Naive thymus-derived CD4-positive, alpha-beta T cell (primary cell): Measurements from ENCODE around the gene SHISA8. TPM values are rescaled to one million over a fixed set of nuclear protein-coding genes. Genes with fewer than 3 reads are reported as not detected.
A peak's percentile ranks its signal among the peaks of the same experiment; 100 is the strongest.

Source experiments
- ATAC-seq: fragments of 150-1000 bp; cut with Tn5 transposase; 2 replicates; pipeline ENCODE4 v1.10.0; 2021; ENCODE audit warnings: mild to moderate bottlenecking, moderate library complexity
- CTCF ChIA-PET: fragments of 350-600 bp; sonication (Branson Sonifier 250); formaldehyde crosslinking; loops from one replicate; lab custom pipeline; 2021; ENCODE audit warnings: antibody characterized with exemption; lab: Charles Lee
- POLR2A ChIA-PET: fragments of 350-600 bp; sonication (Branson Sonifier 250); formaldehyde crosslinking; loops from one replicate; lab custom pipeline; 2021; ENCODE audit warnings: antibody characterized with exemption, inconsistent platforms; lab: Charles Lee
- DNase-seq, 9 donors: peaks; one replicate each; pipeline versions ENCODE4 v3.0.0 to v3.0.0-alpha.2; 2020 to 2022; ENCODE audit warnings: mixed read lengths in 1 of 9
- H3K27ac ChIP-seq: one replicate; pipeline ENCODE4 v1.7.0; 2013; ENCODE audit warnings: mild to moderate bottlenecking, low read depth, low read length, moderate library complexity
- H3K27me3 ChIP-seq, 2 donors: one replicate each; pipeline ENCODE4 v1.7.0; 2013; ENCODE audit warnings: low read length in 2 of 2, mild to moderate bottlenecking in 2 of 2, moderate library complexity in 2 of 2; ENCODE audit not compliant: control insufficient read depth in 2 of 2, insufficient read depth in 2 of 2
- H3K36me3 ChIP-seq, 3 experiments: 1 replicate in 2 of 3; 2 replicates in 1 of 3; pipeline ENCODE4 v1.7.0; 2013; ENCODE audit warnings: low read length in 3 of 3, mild to moderate bottlenecking in 3 of 3, moderate library complexity in 1 of 3; ENCODE audit not compliant: insufficient read depth in 3 of 3, control insufficient read depth in 2 of 3
- H3K4me1 ChIP-seq, 2 donors: one replicate each; pipeline ENCODE4 v1.7.0; 2013; ENCODE audit warnings: low read length in 2 of 2, mild to moderate bottlenecking in 2 of 2, moderate library complexity in 1 of 2; ENCODE audit not compliant: control insufficient read depth in 2 of 2, insufficient read depth in 2 of 2
- H3K4me3 ChIP-seq: 2 replicates; pipeline ENCODE4 v1.7.0; 2013; ENCODE audit warnings: mild to moderate bottlenecking, low read length
- H3K9me3 ChIP-seq, 3 experiments: 1 replicate in 2 of 3; 2 replicates in 1 of 3; pipeline ENCODE4 v1.7.0; 2013; ENCODE audit warnings: low read length in 3 of 3; ENCODE audit not compliant: control insufficient read depth in 2 of 3
- H3K27ac Mint-ChIP-seq, 9 donors: one replicate each; pipeline ENCODE4 v1.8.0; 2020 to 2022; ENCODE audit warnings: mixed read lengths in 9 of 9, mild to moderate bottlenecking in 8 of 9, moderate library complexity in 5 of 9, inconsistent platforms in 2 of 9
- H3K27me3 Mint-ChIP-seq, 5 donors: one replicate each; pipeline ENCODE4 v1.8.0; 2021 to 2022; ENCODE audit warnings: mixed read lengths in 5 of 5, mild to moderate bottlenecking in 1 of 5
- H3K36me3 Mint-ChIP-seq, 5 donors: one replicate each; pipeline ENCODE4 v1.8.0; 2020 to 2022; ENCODE audit warnings: mixed read lengths in 5 of 5, mild to moderate bottlenecking in 3 of 5, inconsistent platforms in 1 of 5
- H3K4me1 Mint-ChIP-seq, 7 donors: one replicate each; pipeline ENCODE4 v1.8.0; 2020 to 2022; ENCODE audit warnings: mixed read lengths in 7 of 7, mild to moderate bottlenecking in 3 of 7, inconsistent platforms in 1 of 7
- H3K4me3 Mint-ChIP-seq, 10 donors: one replicate each; pipeline ENCODE4 v1.8.0; 2020 to 2022; ENCODE audit warnings: mild to moderate bottlenecking in 10 of 10, mixed read lengths in 10 of 10, moderate library complexity in 6 of 10, inconsistent platforms in 2 of 10
- H3K9me3 Mint-ChIP-seq, 11 donors: one replicate each; pipeline ENCODE4 v1.8.0; 2020 to 2022; ENCODE audit warnings: mixed read lengths in 11 of 11, mild to moderate bottlenecking in 4 of 11, inconsistent platforms in 1 of 11, moderate library complexity in 1 of 11
- intact Hi-C, 2 donors: fragments of 100-400 bp; cut with micrococcal nuclease; formaldehyde crosslinking; loops; one replicate each; pipeline ENCODE4 v1.15.1; 2023
- polyA plus RNA-seq, 2 donors: library from polyadenylated mRNA; unstranded; fragments of 300-500 nt; fragmentation: Illumina TruSeq; gene quantifications; one replicate each; pipeline ENCODE4 v1.2.3, GENCODE V29; 2021
- total RNA-seq, 6 experiments: library from RNA in 5 of 6; stranded (reverse) in 5 of 6; gene quantifications; 1 replicate in 5 of 6; 2 replicates in 1 of 6; pipeline ENCODE4 v1.2.3 and lab custom pipeline; 2021 to 2026

Gene SHISA8
- total and polyA plus RNA-seq, 7 experiments from 2014 or later: 0.34 to 0.58 (median 0.54) TPM; not detected in 4

GRCh38 chr22:41935509-41935908, 20.6 kb upstream of the SHISA8 start:
- CTCF ChIA-PET: interaction anchor here (0.6 kb wide), 1 partner anchor 238 kb away, joined by 3 read pairs; no protein-coding TSS in a partner anchor
- intact Hi-C loops: no loop called here

GRCh38 chr22:41935015-41935351, 20.1 kb upstream of the SHISA8 start:
- Mint-ChIP-seq H3K36me3 (peaks cover 0 to 7% (median 0%) of the 10 kb centered on the region in 5 donors), H3K9me3 (peaks cover 0 to 7% (median 0%) of the 10 kb centered on the region in 11 donors), H3K27ac (peak overlapping the region in 1 of 9 donors; percentile 25), H3K4me3 (no peak overlapping the region), H3K4me1 (peaks cover 9 to 17% (median 14%) of the 10 kb centered on the region in 7 donors), H3K27me3 (peaks cover 0 to 2% (median 0%) of the 10 kb centered on the region in 5 donors)
- intact Hi-C loops: no loop called here
- peaks cover 9 to 16% of the 10 kb centered on the region in 2 donors for H3K4me1 ChIP-seq
- H3K4me3 ChIP-seq: no peak overlapping the region
- ChIA-PET POLR2A (no interaction called here), CTCF (interaction anchor here (0.6 kb wide), 1 partner anchor 238 kb away, joined by 3 read pairs; no protein-coding TSS in a partner anchor)
- H3K9me3 ChIP-seq: no peaks in the 10 kb centered on the region
- no peaks in the 10 kb centered on the region for H3K27me3 ChIP-seq
- ATAC-seq: no peak
- no peak for DNase-seq
- H3K36me3 ChIP-seq: no peaks in the 10 kb centered on the region
- no peak overlapping the region for H3K27ac ChIP-seq

More at GRCh38 chr22:41935509-41935908, 20.6 kb upstream of the SHISA8 start:
- Mint-ChIP-seq H3K9me3 (peaks cover 0 to 9% (median 0%) of the 10 kb centered on the region in 11 donors), H3K27ac (no peak overlapping the region), H3K27me3 (peaks cover 0 to 2% (median 0%) of the 10 kb centered on the region in 5 donors), H3K36me3 (peaks cover 0 to 9% (median 0%) of the 10 kb centered on the region in 5 donors), H3K4me3 (no peak overlapping the region), H3K4me1 (peaks cover 14 to 23% (median 19%) of the 10 kb centered on the region in 7 donors)
- Histone ChIP-seq H3K9me3 (no peaks in the 10 kb centered on the region), H3K36me3 (no peaks in the 10 kb centered on the region), H3K27ac (no peak overlapping the region), H3K27me3 (no peaks in the 10 kb centered on the region), H3K4me1 (peaks cover 13 to 20% of the 10 kb centered on the region in 2 donors), H3K4me3 (no peak overlapping the region)
- DNase-seq (no peak), ATAC-seq (no peak)
- POLR2A ChIA-PET: no interaction called here

GRCh38 chr22:41934284-41935014, 19.6 kb upstream of the SHISA8 start:
- Mint-ChIP-seq H3K36me3 (peaks cover 0 to 4% (median 0%) of the 10 kb centered on the region in 5 donors), H3K27ac (peak overlapping the region in 3 of 9 donors; percentile 25 to 62 (median 60)), H3K4me1 (peaks cover 3 to 12% (median 9%) of the 10 kb centered on the region in 7 donors), H3K4me3 (no peak overlapping the region), H3K27me3 (no peaks in the 10 kb centered on the region), H3K9me3 (peaks cover 0 to 3% (median 0%) of the 10 kb centered on the region in 11 donors)
- Histone ChIP-seq H3K4me1 (peaks cover 8 to 11% of the 10 kb centered on the region in 2 donors), H3K4me3 (no peak overlapping the region), H3K9me3 (no peaks in the 10 kb centered on the region), H3K27ac (no peak overlapping the region), H3K27me3 (no peaks in the 10 kb centered on the region), H3K36me3 (no peaks in the 10 kb centered on the region)
- no peak for ATAC-seq
- ChIA-PET CTCF (interaction anchor here (0.6 kb wide), 1 partner anchor 67 kb away, joined by 3 read pairs; no protein-coding TSS in a partner anchor), POLR2A (no interaction called here)
- no peak for DNase-seq
- intact Hi-C loops: no loop called here

- ChIA-PET CTCF (interaction anchor here (0.6 kb wide), 2 partner anchors 43 to 66 kb away, joined by 3 to 4 read pairs; no protein-coding TSS in a partner anchor), POLR2A (no interaction called here)
- intact Hi-C loops: no loop called here
- H3K36me3 Mint-ChIP-seq: peaks cover 0 to 1% (median 0%) of the 10 kb centered on the region in 5 donors
- H3K4me1 ChIP-seq: peaks cover 0 to 2% of the 10 kb centered on the region in 2 donors
- no peak overlapping the region for H3K27ac ChIP-seq
- ATAC-seq (peak; percentile 17), DNase-seq (peak in 1 of 9 donors; percentile 20)
- H3K4me3 ChIP-seq: no peak overlapping the region
- H3K36me3 ChIP-seq: no peaks in the 10 kb centered on the region
- no peaks in the 10 kb centered on the region for H3K27me3 Mint-ChIP-seq
- H3K27ac Mint-ChIP-seq: peak overlapping the region in 1 of 9 donors; percentile 60
- H3K9me3 Mint-ChIP-seq: no peaks in the 10 kb centered on the region
- peaks cover 0 to 7% (median 3%) of the 10 kb centered on the region in 7 donors for H3K4me1 Mint-ChIP-seq
- no peaks in the 10 kb centered on the region for H3K27me3 ChIP-seq
- no peak overlapping the region for H3K4me3 Mint-ChIP-seq
- H3K9me3 ChIP-seq: no peaks in the 10 kb centered on the region
Measured at GRCh38 chr22:41933411-41934177, 18.7 kb upstream of the SHISA8 start.

GRCh38 chr22:41932353-41932752, 17.5 kb upstream of the SHISA8 start:
- H3K4me3 Mint-ChIP-seq: no peak overlapping the region
- Histone ChIP-seq H3K36me3 (no peaks in the 10 kb centered on the region), H3K4me3 (no peak overlapping the region), H3K27ac (no peak overlapping the region), H3K27me3 (no peaks in the 10 kb centered on the region), H3K4me1 (no peaks in the 10 kb centered on the region), H3K9me3 (no peaks in the 10 kb centered on the region)
- peaks cover 4 to 14% (median 9%) of the 10 kb centered on the region in 7 donors for H3K4me1 Mint-ChIP-seq
- intact Hi-C loops: no loop called here
- POLR2A ChIA-PET: no interaction called here
- DNase-seq (no peak), ATAC-seq (no peak)
- H3K9me3 Mint-ChIP-seq: no peaks in the 10 kb centered on the region
- no peak overlapping the region for H3K27ac Mint-ChIP-seq
- peaks cover 0 to 1% (median 0%) of the 10 kb centered on the region in 5 donors for H3K36me3 Mint-ChIP-seq
- CTCF ChIA-PET: no interaction called here
- H3K27me3 Mint-ChIP-seq: peaks cover 0 to 9% (median 0%) of the 10 kb centered on the region in 5 donors

- H3K4me1 ChIP-seq: no peaks in the 10 kb centered on the region
- intact Hi-C loops: no loop called here
- no peak overlapping the region for H3K27ac ChIP-seq
- H3K36me3 ChIP-seq: no peaks in the 10 kb centered on the region
- H3K27me3 ChIP-seq: no peaks in the 10 kb centered on the region
- Mint-ChIP-seq H3K4me3 (no peak overlapping the region), H3K27me3 (peaks cover 0 to 14% (median 0%) of the 10 kb centered on the region in 5 donors), H3K4me1 (peaks cover 4 to 14% (median 9%) of the 10 kb centered on the region in 7 donors), H3K9me3 (peaks cover 0 to 1% (median 0%) of the 10 kb centered on the region in 11 donors), H3K36me3 (peaks cover 0 to 1% (median 0%) of the 10 kb centered on the region in 5 donors), H3K27ac (no peak overlapping the region)
- POLR2A ChIA-PET: interaction anchor here (1.4 kb wide), 1 partner anchor 7 kb away, joined by 4 read pairs; no protein-coding TSS in a partner anchor
- ATAC-seq: no peak
- no peak overlapping the region for H3K4me3 ChIP-seq
- DNase-seq: no peak
- H3K9me3 ChIP-seq: no peaks in the 10 kb centered on the region
- CTCF ChIA-PET: no interaction called here
Measured at GRCh38 chr22:41931701-41932269, 16.9 kb upstream of the SHISA8 start.
